Activated T-helper 1 cell treated with Interleukin-2 at 50 U/mL for 16 hours (primary cell): ENCODE measurements around the gene HOXC6.
"Not testable (repeated sequence)": the region's sequence is repeated elsewhere in the genome, so short reads cannot be mapped to it uniquely, and the experiment has no call there.

ENCODE experiments used
- DNase-seq: peaks from one replicate; pipeline ENCODE4 v3.0.0-alpha.2; 2020; ENCODE audit warnings: low read depth

HOXC6 gene

DNA sequence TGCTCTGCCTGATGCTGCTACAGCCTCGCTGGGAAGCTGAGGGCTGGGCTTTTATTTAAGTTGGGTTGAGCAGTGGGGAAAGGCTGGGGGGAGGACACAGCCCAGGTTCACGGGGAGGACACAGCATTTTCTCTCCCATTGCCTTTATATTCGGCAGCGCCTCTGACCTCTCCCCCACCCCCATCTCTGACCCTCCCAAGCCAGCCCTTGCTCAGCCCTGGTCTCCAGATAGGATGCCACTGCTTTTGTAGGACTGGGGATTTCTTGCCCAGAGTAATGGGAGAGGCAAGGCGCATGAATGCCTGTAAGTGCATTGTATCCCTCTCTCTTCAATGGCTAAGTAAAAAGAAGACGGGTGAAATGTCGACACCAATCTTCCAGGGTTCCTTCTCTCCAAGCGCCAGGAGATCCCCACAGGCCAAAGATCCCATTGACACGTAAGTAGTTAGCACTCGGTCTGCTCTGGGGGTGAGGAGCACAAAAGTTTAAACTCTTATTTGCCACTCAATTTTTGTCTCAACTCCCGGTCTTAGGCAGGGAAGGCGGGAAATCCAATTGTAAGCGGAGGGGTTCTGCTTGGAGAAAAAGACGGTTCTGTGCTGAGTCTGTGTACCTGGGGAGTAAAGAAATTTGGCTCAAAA, 30.0 kb downstream of the HOXC6 start:
- no peak for DNase-seq

DNA sequence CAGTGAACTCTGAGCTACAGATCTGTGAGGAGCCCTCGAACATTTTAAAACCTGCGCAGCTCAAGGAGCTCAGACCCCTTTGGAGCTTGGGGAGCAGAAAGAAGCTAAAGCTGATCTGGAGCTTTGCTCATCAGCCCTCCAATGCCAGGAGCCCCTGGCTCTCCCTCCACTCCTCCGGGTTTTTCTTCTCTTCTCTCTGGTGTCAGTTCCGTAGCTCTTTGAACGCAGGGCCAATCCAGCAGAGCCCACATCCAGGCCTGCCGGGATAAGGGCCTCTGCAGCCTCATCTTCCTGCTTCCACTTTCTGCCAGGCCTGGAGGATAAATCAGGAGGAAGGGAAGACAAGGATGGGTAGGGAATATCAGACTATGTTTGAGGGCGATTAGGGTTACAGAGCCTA, 31.4 kb downstream of the HOXC6 start:
- no peak for DNase-seq

DNA sequence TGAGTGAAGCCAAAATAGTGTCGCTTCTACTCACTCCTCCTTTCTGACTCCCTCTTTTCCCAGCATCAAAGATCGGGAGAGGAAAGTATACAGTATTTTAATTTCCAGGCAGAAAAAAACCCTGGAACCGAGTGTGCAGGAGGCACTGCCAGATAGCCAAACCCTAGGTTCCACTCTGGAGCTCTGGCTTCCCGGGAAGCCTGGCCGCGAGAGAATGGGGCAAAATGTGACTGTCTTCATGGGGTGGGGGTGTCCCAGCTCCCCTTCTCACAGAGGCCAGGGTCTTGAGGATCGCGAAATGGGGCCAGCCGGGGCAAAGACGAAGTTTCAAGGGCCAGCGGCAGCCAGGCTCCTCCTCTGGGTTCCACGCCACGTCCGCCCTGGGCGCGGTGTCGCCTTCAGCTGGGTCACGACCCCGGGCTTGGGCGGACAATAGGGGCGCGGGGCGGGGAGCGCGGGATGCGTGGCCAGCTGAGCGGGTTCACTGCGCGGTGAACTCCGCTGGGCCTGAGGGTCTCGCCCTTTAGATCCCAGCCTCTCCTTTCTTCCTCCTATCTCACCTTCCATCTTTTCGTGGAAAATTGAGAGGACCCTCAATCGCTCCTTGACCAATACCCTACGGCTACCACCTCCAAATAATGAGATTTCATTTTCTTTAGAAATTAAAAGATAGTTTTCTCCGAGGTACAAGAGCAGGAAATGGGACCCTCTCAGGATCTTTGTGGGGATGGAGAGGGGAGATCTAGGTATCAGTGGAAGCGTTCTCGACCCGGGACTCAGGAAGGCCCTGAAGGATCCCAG, 32.1 kb downstream of the HOXC6 start:
- no peak for DNase-seq

- DNase-seq: no peak
These were observed 32.9 kb downstream of the HOXC6 start for GRCh38 chr12:54060975-54061778.

DNA sequence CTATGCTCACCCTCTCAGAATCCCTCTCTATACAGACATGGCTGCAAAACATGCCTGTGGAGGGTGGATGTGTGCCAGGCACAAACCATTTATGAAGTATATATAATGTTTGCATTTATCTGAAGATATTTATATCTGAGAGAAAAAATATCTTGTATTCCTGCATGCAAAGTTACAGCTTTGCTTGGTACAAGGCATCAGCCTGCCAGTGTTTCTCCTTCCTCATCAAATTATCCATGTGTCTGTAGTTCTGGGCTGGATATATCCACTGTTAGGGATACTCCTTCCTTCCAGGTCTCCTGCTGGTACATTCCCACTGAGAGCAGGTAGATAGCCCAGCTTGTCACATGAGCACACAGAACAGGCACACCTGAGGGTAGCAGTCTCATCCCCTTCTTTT, 37.4 kb downstream of the HOXC6 start:
- DNase-seq: no peak

DNA sequence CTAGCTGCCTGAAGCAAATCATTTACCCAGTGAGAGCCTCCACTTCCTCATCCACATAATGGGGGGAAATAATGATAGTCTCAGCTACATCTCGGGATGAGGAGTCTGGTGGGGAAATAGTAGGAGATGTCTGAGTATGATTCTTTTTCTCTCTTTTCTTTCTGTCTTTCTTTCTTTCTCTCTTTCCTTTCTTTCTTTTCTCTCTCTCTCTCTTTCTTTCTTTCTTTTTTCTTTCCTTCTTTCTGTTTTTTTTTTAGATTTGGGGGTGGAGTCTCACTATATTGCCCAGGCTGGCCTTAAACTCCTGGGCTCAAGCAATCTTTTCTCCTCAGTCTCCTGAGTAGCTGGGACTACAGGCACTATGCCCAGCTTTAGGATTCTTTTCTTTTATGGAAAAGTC, 38.2 kb downstream of the HOXC6 start:
- DNase-seq: no peak

GRCh38 chr12:54068418-54069070, 40.3 kb downstream of the HOXC6 start:
- no peak for DNase-seq

GRCh38 chr12:54071942-54072341, 43.7 kb downstream of the HOXC6 start:
- DNase-seq: no peak

- DNase-seq: no peak
These were observed 46.1 kb downstream of the HOXC6 start for GRCh38 chr12:54074308-54074707.

GRCh38 chr12:54075409-54075808, 47.2 kb downstream of the HOXC6 start:
- DNase-seq: no peak

DNA sequence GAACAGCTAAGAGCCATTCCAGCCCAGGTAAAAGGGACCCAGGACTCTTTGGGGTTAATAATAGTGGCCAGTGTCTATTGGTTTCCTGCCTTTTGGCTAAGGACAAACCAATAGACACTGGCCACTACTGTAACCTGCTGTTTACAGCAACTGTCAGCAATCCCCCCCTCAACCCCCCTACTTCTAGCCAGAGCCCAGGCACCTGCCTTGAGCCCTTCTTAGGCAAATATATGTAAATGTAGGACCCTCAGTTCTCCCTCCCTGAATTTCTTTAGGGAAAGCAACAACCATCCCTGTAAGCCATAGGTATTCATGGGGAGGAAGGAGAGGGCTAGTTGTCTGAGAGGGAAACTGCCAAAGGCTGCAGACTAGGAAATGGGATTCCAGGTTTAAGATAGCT, 47.7 kb downstream of the HOXC6 start:
- DNase-seq: no peak

DNA sequence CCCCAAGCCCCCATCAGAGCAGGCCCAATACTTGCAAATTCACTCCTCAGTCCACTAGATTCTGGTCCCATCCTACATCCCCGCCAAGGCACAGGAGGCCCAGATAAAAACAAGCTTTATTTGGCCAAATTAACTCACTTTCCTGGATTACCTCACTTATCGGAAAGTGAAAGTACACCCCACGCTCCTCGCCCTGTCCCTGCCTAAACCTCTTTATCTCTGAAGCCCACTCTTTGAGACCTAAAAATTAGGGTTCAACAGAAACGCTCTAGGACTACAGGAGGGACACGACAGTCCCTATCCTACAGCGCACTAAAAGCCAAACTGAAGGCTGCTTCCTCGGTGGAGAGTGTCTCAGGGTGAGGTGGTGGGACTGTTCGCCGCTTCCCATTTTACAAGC, 49.6 kb downstream of the HOXC6 start:
- DNase-seq: not testable (repeated sequence)

GRCh38 chr12:54079115-54079514, 50.9 kb downstream of the HOXC6 start:
- not testable (repeated sequence) for DNase-seq
